Renal cortex interstitium (tissue), 11 donors: ENCODE data around the gene ACY1. TPM values are rescaled to one million over a fixed set of nuclear protein-coding genes. Genes with fewer than 3 reads are reported as not detected.
"Not testable (repeated sequence)": the region's sequence is repeated elsewhere in the genome, so short reads cannot be mapped to it uniquely, and the experiment has no call there.

ENCODE experiments used
- DNase-seq, 11 donors: peaks; one replicate each; pipeline ENCODE4 v3.0.0-alpha.2; 2013; ENCODE audit warnings: low read depth in 9 of 11, low spot score in 4 of 11; ENCODE audit errors: extremely low read depth in 1 of 11
- polyA plus RNA-seq, 3 donors: library from polyadenylated mRNA; unstranded; fragments of 120-200 nt; gene quantifications; one replicate each; pipeline ENCODE4 v1.2.1, GENCODE V29; 2013; ENCODE audit not compliant: insufficient read length in 3 of 3

ACY1 gene
- polyA plus RNA-seq, 3 donors = 89.3 to 120 (median 118) TPM

- no peak for DNase-seq
Observed at GRCh38 chr3:51970606-51971300, 12.6 kb upstream of the ACY1 start.

GRCh38 chr3:51971350-51971749 is 12.0 kb upstream of the ACY1 start:
- DNase-seq = no peak

- DNase-seq = no peak
Observed at GRCh38 chr3:51974277-51974962, 8.9 kb upstream of the ACY1 start.

- DNase-seq = peak in 3 of 11 donors; percentile 42 to 58 (median 45)
Observed at GRCh38 chr3:51974963-51975851, 8.1 kb upstream of the ACY1 start, which contains the start of gene ABHD14A. Gene ABHD14A, plus strand, starts transcription at chr3:51975064. Its CDS starts 72 bp downstream, at chr3:51975136.

GRCh38 chr3:51975852-51976549 is 7.3 kb upstream of the ACY1 start:
- peak in 4 of 11 donors; percentile 46 to 70 (median 60) for DNase-seq

- DNase-seq = no peak
Observed at GRCh38 chr3:51977446-51978142, 5.7 kb upstream of the ACY1 start.

GRCh38 chr3:51978143-51978502 is 5.2 kb upstream of the ACY1 start:
- DNase-seq = no peak

- DNase-seq = no peak
Observed at GRCh38 chr3:51980253-51980652, 3.1 kb upstream of the ACY1 start.

- DNase-seq = no peak
Observed at GRCh38 chr3:51982352-51982837, 940 bp upstream of the ACY1 start.

GRCh38 chr3:51983578-51984268 is 388 bp downstream of the ACY1 start:
- no peak for DNase-seq

- DNase-seq = no peak
Observed at GRCh38 chr3:51984269-51984647, 923 bp downstream of the ACY1 start.

GRCh38 chr3:51985063-51985462 is 1.7 kb downstream of the ACY1 start:
- no peak for DNase-seq

GRCh38 chr3:51986010-51986947 is 2.9 kb downstream of the ACY1 start:
- DNase-seq = no peak

- DNase-seq = no peak
Observed at GRCh38 chr3:51987568-51987967, 4.2 kb downstream of the ACY1 start.

GRCh38 chr3:51988286-51989146 is 5.2 kb downstream of the ACY1 start:
- DNase-seq = no peak

GRCh38 chr3:51990501-51990971 is 7.2 kb downstream of the ACY1 start:
- not testable (repeated sequence) for DNase-seq
